ENCODE measurements around the gene MYH9. TPM values are rescaled to one million over a fixed set of nuclear protein-coding genes. Genes with fewer than 3 reads are reported as not detected.
A peak's percentile ranks its signal among the peaks of the same experiment; 100 is the strongest.
"Not testable (repeated sequence)": the region's sequence is repeated elsewhere in the genome, so short reads cannot be mapped to it uniquely, and the experiment has no call there.

The MYH9 gene
- total RNA-seq, 8 experiments from 2014 or later, result 10.0 to 119 (median 53.1) TPM

GRCh38 chr22:36423461-36424404, 36.0 kb upstream of the MYH9 start:
- H3K4me3 ChIP-seq, result no peak overlapping the region
- peaks cover 13 to 24% of the 10 kb centered on the region in 2 donors for H3K4me1 ChIP-seq (replicated peaks in 1 of 2)
- no peak overlapping the region for H3K27ac ChIP-seq
- WGBS, 10 experiments, result 70 to 100% (median 93%) methylated on average over 1 to 9 of the region's 16 CpGs; no CpG with 5 or more reads in 3 of the 10 experiments
- ATAC-seq (replicated peaks in 6 of 8), result no peak
- in situ Hi-C loops (cut with MboI; ENCODE audit: low pct_unique_long_range_greater_than_20kb in 2 of 9, low sequenced_read_pairs in 9 of 9, unreplicated experiment in 9 of 9), result no loop called here

- WGBS, 10 experiments, result 73 to 100% (median 93%) methylated on average over 1 to 6 of the region's 14 CpGs; no CpG with 5 or more reads in 1 of the 10 experiments
- in situ Hi-C loops (cut with MboI; ENCODE audit: low pct_unique_long_range_greater_than_20kb in 2 of 9, low sequenced_read_pairs in 9 of 9, unreplicated experiment in 9 of 9), result no loop called here
- no peak for ATAC-seq (replicated peaks in 6 of 8)
- Histone ChIP-seq H3K27ac (no peak overlapping the region), H3K4me3 (no peak overlapping the region), H3K4me1 (replicated peaks in 1 of 2) (peaks cover 13 to 26% of the 10 kb centered on the region in 2 donors)
Measured at GRCh38 chr22:36422287-36423014, 34.7 kb upstream of the MYH9 start.

GRCh38 chr22:36419912-36420882, 32.4 kb upstream of the MYH9 start:
- peak in 4 of 8 experiments; percentile 21 to 56 (median 26) for ATAC-seq (replicated peaks in 6 of 8)
- H3K27ac ChIP-seq, result peak overlapping the region in 1 of 2 donors; percentile 60
- no peak overlapping the region for H3K4me3 ChIP-seq
- H3K4me1 ChIP-seq (replicated peaks in 1 of 2), result peaks cover 4 to 13% of the 10 kb centered on the region in 2 donors
- 26 to 94% (median 80%) methylated on average over 3 to 12 of the region's 21 CpGs for WGBS, 10 experiments
- in situ Hi-C loops (cut with MboI; ENCODE audit: low pct_unique_long_range_greater_than_20kb in 2 of 9, low sequenced_read_pairs in 9 of 9, unreplicated experiment in 9 of 9), result no loop called here

GRCh38 chr22:36419177-36419911, 31.6 kb upstream of the MYH9 start:
- in situ Hi-C loops (cut with MboI; ENCODE audit: low pct_unique_long_range_greater_than_20kb in 2 of 9, low sequenced_read_pairs in 9 of 9, unreplicated experiment in 9 of 9), result no loop called here
- WGBS, 10 experiments, result 0 to 38% (median 13%) methylated on average over 2 to 11 of the region's 13 CpGs
- Histone ChIP-seq H3K27ac (peak overlapping the region in 1 of 2 donors; percentile 60), H3K4me3 (no peak overlapping the region), H3K4me1 (replicated peaks in 1 of 2) (peaks cover 4 to 13% of the 10 kb centered on the region in 2 donors)
- peak; percentile 80 to 93 (median 87) for ATAC-seq (replicated peaks in 6 of 8)

GRCh38 chr22:36417281-36417686, 29.5 kb upstream of the MYH9 start:
- peak in 1 of 8 experiments; percentile 53 for ATAC-seq (replicated peaks in 6 of 8)
- 30 to 100% (median 85%) methylated on average over 1 to 5 of the region's 9 CpGs; no CpG with 5 or more reads in 5 of the 10 experiments for WGBS, 10 experiments
- Histone ChIP-seq H3K27ac (no peak overlapping the region), H3K4me1 (replicated peaks in 1 of 2) (peaks cover 4 to 13% of the 10 kb centered on the region in 2 donors), H3K4me3 (no peak overlapping the region)
- in situ Hi-C loops (cut with MboI; ENCODE audit: low pct_unique_long_range_greater_than_20kb in 2 of 9, low sequenced_read_pairs in 9 of 9, unreplicated experiment in 9 of 9), result no loop called here

- Histone ChIP-seq H3K4me1 (replicated peaks in 1 of 2) (peaks cover 4 to 13% of the 10 kb centered on the region in 2 donors), H3K27ac (no peak overlapping the region), H3K4me3 (no peak overlapping the region)
- no peak for ATAC-seq (replicated peaks in 6 of 8)
- in situ Hi-C loops (cut with MboI; ENCODE audit: low pct_unique_long_range_greater_than_20kb in 2 of 9, low sequenced_read_pairs in 9 of 9, unreplicated experiment in 9 of 9), result no loop called here
- WGBS, 10 experiments, result 73 to 100% (median 92%) methylated on average over 1 to 10 of the region's 12 CpGs
Measured at GRCh38 chr22:36415415-36416168, 27.8 kb upstream of the MYH9 start.

GRCh38 chr22:36413022-36413775, 25.4 kb upstream of the MYH9 start:
- H3K4me3 ChIP-seq, result no peak overlapping the region
- ATAC-seq (replicated peaks in 6 of 8), result peak in 5 of 8 experiments; percentile 26 to 71 (median 52)
- 60 to 91% (median 80%) methylated on average over 2 to 5 of the region's 11 CpGs; no CpG with 5 or more reads in 4 of the 10 experiments for WGBS, 10 experiments
- in situ Hi-C loops (cut with MboI; ENCODE audit: low pct_unique_long_range_greater_than_20kb in 2 of 9, low sequenced_read_pairs in 9 of 9, unreplicated experiment in 9 of 9), result no loop called here
- H3K27ac ChIP-seq, result no peak overlapping the region
- H3K4me1 ChIP-seq (replicated peaks in 1 of 2), result peaks cover 4 to 5% of the 10 kb centered on the region in 2 donors

GRCh38 chr22:36411589-36412258, 24.0 kb upstream of the MYH9 start:
- no peak overlapping the region for H3K4me3 ChIP-seq
- in situ Hi-C loops (cut with MboI; ENCODE audit: low pct_unique_long_range_greater_than_20kb in 2 of 9, low sequenced_read_pairs in 9 of 9, unreplicated experiment in 9 of 9), result no loop called here
- no peak for ATAC-seq (replicated peaks in 6 of 8)
- 50 to 100% (median 80%) methylated on average over 1 to 6 of the region's 6 CpGs; no CpG with 5 or more reads in 2 of the 10 experiments for WGBS, 10 experiments
- peaks cover 4 to 5% of the 10 kb centered on the region in 2 donors for H3K4me1 ChIP-seq (replicated peaks in 1 of 2)
- no peak overlapping the region for H3K27ac ChIP-seq

- Histone ChIP-seq H3K27ac (peak overlapping the region in 1 of 2 donors; percentile 23), H3K4me1 (replicated peaks in 1 of 2) (peaks cover 4 to 5% of the 10 kb centered on the region in 2 donors), H3K4me3 (peak overlapping the region; percentile 10 to 35 (median 28))
- in situ Hi-C loops (cut with MboI; ENCODE audit: low pct_unique_long_range_greater_than_20kb in 2 of 9, low sequenced_read_pairs in 9 of 9, unreplicated experiment in 9 of 9), result no loop called here
- ATAC-seq (replicated peaks in 6 of 8), result peak in 6 of 8 experiments; percentile 44 to 96 (median 89)
- 8 to 100% (median 41%) methylated on average over 1 to 18 of the region's 56 CpGs; no CpG with 5 or more reads in 3 of the 10 experiments for WGBS, 10 experiments
Measured at GRCh38 chr22:36409911-36410756, 22.4 kb upstream of the MYH9 start.

- ATAC-seq (replicated peaks in 6 of 8); in situ Hi-C loops (cut with MboI; ENCODE audit: low pct_unique_long_range_greater_than_20kb in 2 of 9, low sequenced_read_pairs in 9 of 9, unreplicated experiment in 9 of 9); H3K27ac ChIP-seq; H3K4me1 ChIP-seq (replicated peaks in 1 of 2): not testable (repeated sequence)
- WGBS, 10 experiments, result 40 to 93% (median 85%) methylated on average over 1 to 9 of the region's 15 CpGs; no CpG with 5 or more reads in 4 of the 10 experiments
- peak overlapping the region in 4 of 5 donors; percentile 18 to 35 (median 30) for H3K4me3 ChIP-seq
Measured at GRCh38 chr22:36409554-36409910, 21.8 kb upstream of the MYH9 start.

All from motor neuron (in vitro differentiated cells).